B cell (primary cell): Measurements from ENCODE around the gene CCSAP. TPM values are rescaled to one million over a fixed set of nuclear protein-coding genes. Genes with fewer than 3 reads are reported as not detected.

Experiments
- ATAC-seq: fragments of 200-7000 bp; cut with Tn5 transposase; one replicate; pipeline ENCODE4 v1.10.0; 2021; ENCODE audit warnings: low read depth, mild to moderate bottlenecking, moderate number of reproducible peaks, moderate library complexity
- CTCF ChIA-PET: fragments of 350-600 bp; sonication (Branson Sonifier 250); formaldehyde crosslinking; loops from one replicate; lab custom pipeline; 2021; ENCODE audit warnings: antibody characterized with exemption, inconsistent platforms; lab: Charles Lee
- POLR2A ChIA-PET: fragments of 350-600 bp; sonication (Branson Sonifier 250); formaldehyde crosslinking; loops from one replicate; lab custom pipeline; 2021; ENCODE audit warnings: antibody characterized with exemption; lab: Charles Lee
- DNase-seq: peaks from one replicate; pipeline ENCODE4 v3.0.0; 2013
- H2AFZ ChIP-seq: 2 replicates; pipeline ENCODE4 v1.6.1; 2012; ENCODE audit warnings: mild to moderate bottlenecking, low read depth, low read length; ENCODE audit not compliant: insufficient read depth, poor library complexity, severe bottlenecking
- H3K27ac ChIP-seq, 2 donors: 1 replicate in 1 of 2; 2 replicates in 1 of 2; pipeline ENCODE4 v1.5.1; 2012 to 2013; ENCODE audit warnings: low read length in 2 of 2, mild to moderate bottlenecking in 2 of 2, moderate library complexity in 1 of 2
- H3K27me3 ChIP-seq, 4 experiments: fragments of 200-600 bp in 1 of 4; sonication (generic) in 1 of 4; replicated peaks in 1 of 4; 1 replicate in 2 of 4; 2 replicates in 2 of 4; pipeline versions ENCODE4 v1.6.1 to v1.7.0; 2013 to 2016; ENCODE audit warnings: low read length in 3 of 4, mild to moderate bottlenecking in 2 of 4, mixed read lengths in 1 of 4, moderate library complexity in 1 of 4; ENCODE audit not compliant: insufficient read depth in 4 of 4, control insufficient read depth in 3 of 4; ENCODE audit errors: control extremely low read depth in 1 of 4
- H3K36me3 ChIP-seq, 2 experiments: replicated peaks in 1 of 2; 1 replicate in 1 of 2; 2 replicates in 1 of 2; pipeline versions ENCODE4 v1.6.1 to v1.7.1; 2013; ENCODE audit warnings: low read length in 1 of 2; ENCODE audit not compliant: insufficient read depth in 2 of 2, control insufficient read depth in 1 of 2; ENCODE audit errors: control extremely low read depth in 1 of 2, extremely low read depth in 1 of 2
- H3K4me1 ChIP-seq, 2 donors: fragments of 200-600 bp in 1 of 2; sonication (generic) in 1 of 2; 1 replicate in 1 of 2; 2 replicates in 1 of 2; pipeline versions ENCODE4 v1.5.1 to v1.6.1; 2013 to 2017; ENCODE audit warnings: low read length in 2 of 2; ENCODE audit not compliant: control insufficient read depth in 2 of 2, insufficient read depth in 2 of 2
- H3K4me2 ChIP-seq: replicated peaks from 2 replicates; pipeline ENCODE3; 2012; ENCODE audit warnings: mild to moderate bottlenecking, low read depth, low read length; ENCODE audit not compliant: poor library complexity, severe bottlenecking
- H3K4me3 ChIP-seq, 5 experiments: fragments of 200-600 bp in 1 of 5; sonication (generic) in 1 of 5; 1 replicate in 3 of 5; 2 replicates in 2 of 5; pipeline versions ENCODE4 v1.5.1 to v1.7.0; 2011 to 2016; ENCODE audit warnings: low read length in 4 of 5, mild to moderate bottlenecking in 4 of 5, low read depth in 2 of 5, control low read depth in 1 of 5, moderate library complexity in 1 of 5; ENCODE audit not compliant: insufficient read depth in 1 of 5; ENCODE audit errors: control extremely low read depth in 1 of 5, extremely low read depth in 1 of 5
- H3K79me2 ChIP-seq: fragments of 200-600 bp; sonication (generic); one replicate; pipeline ENCODE4 v1.6.0; 2016; ENCODE audit warnings: low read length; ENCODE audit not compliant: control insufficient read depth, insufficient read depth
- H3K9ac ChIP-seq: fragments of 200-600 bp; sonication (generic); 2 replicates; pipeline ENCODE4 v1.6.1; 2017; ENCODE audit warnings: mild to moderate bottlenecking, low read length, moderate library complexity
- H3K9me3 ChIP-seq, 3 donors: one replicate each; pipeline versions ENCODE4 v1.6.1 to v1.7.1; 2013; ENCODE audit warnings: low read length in 2 of 3; ENCODE audit not compliant: control insufficient read depth in 2 of 3, insufficient read depth in 1 of 3; ENCODE audit errors: control extremely low read depth in 1 of 3
- H4K20me1 ChIP-seq: 2 replicates; pipeline ENCODE4 v1.6.0; 2012; ENCODE audit warnings: mild to moderate bottlenecking, low read length; ENCODE audit not compliant: insufficient read depth, control insufficient read depth, poor library complexity, severe bottlenecking
- H3K27ac Mint-ChIP-seq: one replicate; pipeline ENCODE4 v1.8.0; 2021; ENCODE audit warnings: mixed read lengths
- H3K27me3 Mint-ChIP-seq: one replicate; pipeline ENCODE4 v1.8.0; 2021; ENCODE audit warnings: mixed read lengths
- H3K4me1 Mint-ChIP-seq: one replicate; pipeline ENCODE4 v1.8.0; 2021; ENCODE audit warnings: mixed read lengths
- H3K4me3 Mint-ChIP-seq: one replicate; pipeline ENCODE4 v1.8.0; 2021; ENCODE audit warnings: mixed read lengths
- H3K9me3 Mint-ChIP-seq: one replicate; pipeline ENCODE4 v1.8.0; 2022; ENCODE audit warnings: mixed read lengths; ENCODE audit not compliant: insufficient read depth
- CTCF ChIP-seq: fragments of 200-600 bp; IDR thresholded peaks from one replicate; pipeline ENCODE4 v1.8.0; 2022; ENCODE audit warnings: antibody characterized with exemption, mild to moderate bottlenecking
- EZH2 ChIP-seq: IDR thresholded peaks from 2 replicates; pipeline ENCODE4 v1.6.1; 2012; ENCODE audit warnings: borderline replicate concordance, low read depth, mild to moderate bottlenecking, moderate library complexity, low read length; ENCODE audit not compliant: insufficient read depth, poor library complexity, severe bottlenecking
- WGBS: methylation state at CpG from one replicate; pipeline ENCODE4 v1.1.5; 2013; ENCODE audit warnings: missing lambda C conversion rate; ENCODE audit not compliant: insufficient coverage; 5-methylcytosine and 5-hydroxymethylcytosine counted together
- intact Hi-C: fragments of 100-400 bp; cut with micrococcal nuclease; formaldehyde crosslinking; loops from one replicate; pipeline ENCODE4 v1.10.0; 2022
- polyA plus RNA-seq: library from polyadenylated mRNA; depleted of rRNA; stranded (reverse); fragments of >200 nt; gene quantifications from 2 replicates; pipeline ENCODE4 v1.2.3, GENCODE V29; 2012
- total RNA-seq, 2 donors: library from RNA; stranded (reverse); fragments of 120-200 nt in 1 of 2; gene quantifications; 1 replicate in 1 of 2; 2 replicates in 1 of 2; pipeline versions ENCODE4 v1.2.3 to v1.2.4, GENCODE V29; 2013 to 2022

CCSAP gene
- total and polyA plus RNA-seq, 2 donors (not counting 1 experiment from before 2014, with no cell fraction given): 3.3 to 15.8 TPM

- Histone ChIP-seq H4K20me1 (no peaks in the 10 kb centered on the region), H3K27ac (no peak overlapping the region), H3K79me2 (no peaks in the 10 kb centered on the region), H3K4me2 (no peak overlapping the region), H3K4me1 (peaks cover 0 to 9% of the 10 kb centered on the region in 2 donors), H3K9me3 (no peaks in the 10 kb centered on the region), H3K4me3 (no peak overlapping the region), H3K9ac (no peak overlapping the region), H2AFZ (no peak overlapping the region), H3K36me3 (no peaks in the 10 kb centered on the region), H3K27me3 (peaks cover 0 to 11% (median 1%) of the 10 kb centered on the region in 4 experiments)
- no peaks in the 10 kb centered on the region for H3K9me3 Mint-ChIP-seq
- TF ChIP-seq CTCF: no peak
- no peak for TF ChIP-seq EZH2
- peaks cover 10% of the 10 kb centered on the region for H3K4me1 Mint-ChIP-seq
- H3K27me3 Mint-ChIP-seq: peaks cover 30% of the 10 kb centered on the region
- WGBS: 97% methylated on average over 8 of the region's 8 CpGs
- ChIA-PET POLR2A (no interaction called here), CTCF (interaction anchor here (0.7 to 1.2 kb wide), 3 partner anchors 11 to 116 kb away, joined by 3 to 4 read pairs (median 3); no protein-coding TSS in a partner anchor)
- intact Hi-C loops: no loop called here
- H3K4me3 Mint-ChIP-seq: no peak overlapping the region
- DNase-seq (no peak), ATAC-seq (no peak)
- H3K27ac Mint-ChIP-seq: no peak overlapping the region
Measured at GRCh38 chr1:229374485-229374884, 31.6 kb upstream of the CCSAP start.

- Histone ChIP-seq H3K36me3 (no peaks in the 10 kb centered on the region), H3K9me3 (no peaks in the 10 kb centered on the region), H3K27me3 (peaks cover 0 to 11% (median 1%) of the 10 kb centered on the region in 4 experiments), H3K79me2 (no peaks in the 10 kb centered on the region), H2AFZ (no peak overlapping the region), H4K20me1 (no peaks in the 10 kb centered on the region), H3K27ac (no peak overlapping the region), H3K4me1 (peaks cover 0 to 9% of the 10 kb centered on the region in 2 donors), H3K4me3 (no peak overlapping the region), H3K9ac (no peak overlapping the region), H3K4me2 (no peak overlapping the region)
- Mint-ChIP-seq H3K9me3 (no peaks in the 10 kb centered on the region), H3K27me3 (peaks cover 33% of the 10 kb centered on the region), H3K27ac (no peak overlapping the region), H3K4me1 (peaks cover 10% of the 10 kb centered on the region), H3K4me3 (no peak overlapping the region)
- TF ChIP-seq CTCF: no peak
- TF ChIP-seq EZH2: no peak
- POLR2A ChIA-PET: no interaction called here
- CTCF ChIA-PET: no interaction called here
- WGBS: 84% methylated on average over 5 of the region's 6 CpGs
- ATAC-seq (no peak), DNase-seq (no peak)
- intact Hi-C loops: no loop called here
Measured at GRCh38 chr1:229373395-229373794, 30.5 kb upstream of the CCSAP start.
